Embryonic facial prominence (tissue), 1 donor: ENCODE measurements around the gene PDLIM3.

ENCODE experiments used
- DNase-seq: peaks from one replicate; pipeline ENCODE4 v3.0.0-alpha.2; 2016; ENCODE audit errors: extremely low spot score

Gene PDLIM3

DNA sequence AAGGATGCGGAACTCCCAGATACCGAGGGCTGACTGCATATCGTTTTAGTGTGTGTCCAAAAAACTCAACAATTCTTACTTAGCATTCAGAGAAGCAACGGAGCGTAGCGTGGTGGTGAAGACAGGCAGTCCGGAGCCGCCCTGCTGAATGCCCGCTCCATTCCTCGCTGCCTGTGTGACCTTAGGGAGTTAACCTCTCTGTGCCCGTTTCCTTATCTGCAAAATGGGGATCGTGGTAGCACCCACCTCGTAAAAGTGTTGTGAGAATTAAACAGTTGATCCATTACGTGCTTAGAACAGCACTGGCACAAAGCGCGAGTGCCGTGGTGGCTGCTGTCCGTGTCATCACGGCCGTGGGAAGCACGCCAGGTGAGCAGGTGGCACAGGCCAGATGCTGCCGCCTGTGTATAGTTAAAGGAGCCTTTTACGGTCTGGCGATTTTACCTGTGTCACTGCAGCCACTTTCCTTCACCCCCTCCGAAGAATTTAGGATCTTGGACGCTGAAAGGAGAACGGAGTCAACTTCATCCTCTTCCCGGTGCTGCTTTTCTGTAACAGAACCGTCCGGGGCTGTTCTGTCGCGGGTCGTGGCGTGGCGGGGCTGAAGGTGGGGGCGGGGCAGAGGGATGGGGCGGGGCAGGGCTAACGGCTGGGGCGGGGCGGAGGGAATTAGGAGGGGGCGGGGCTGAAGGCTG is 64.7 kb downstream of the PDLIM3 start:
- DNase-seq: no peak

DNA sequence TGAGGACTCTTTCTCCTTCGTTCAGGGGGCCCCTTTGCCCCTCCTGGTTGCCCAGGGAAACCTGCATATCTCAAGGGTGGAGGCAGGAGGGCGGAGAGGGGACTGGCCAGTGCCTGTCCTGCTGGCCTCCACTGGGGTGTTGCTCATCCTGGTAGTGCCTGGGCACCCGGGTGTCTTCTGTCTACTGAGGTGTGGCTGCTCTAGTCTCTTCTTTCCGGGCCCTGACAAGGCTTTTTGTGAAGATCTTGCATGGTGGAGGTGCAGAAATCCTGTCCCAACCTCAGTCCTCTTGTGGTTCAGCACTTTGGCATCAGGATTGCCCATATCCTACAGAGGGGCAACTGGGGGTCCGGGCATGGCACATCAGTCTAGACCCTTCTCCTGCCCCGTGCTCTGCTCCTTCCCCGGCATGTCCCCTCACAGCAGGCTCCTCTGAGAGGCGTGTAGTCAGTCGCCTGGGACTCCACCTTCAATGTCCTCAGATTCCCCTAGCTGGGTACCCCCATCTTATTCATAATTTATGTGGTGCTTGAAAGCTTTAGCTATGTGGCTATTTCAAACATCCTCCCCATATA is 65.6 kb downstream of the PDLIM3 start:
- no peak for DNase-seq

DNA sequence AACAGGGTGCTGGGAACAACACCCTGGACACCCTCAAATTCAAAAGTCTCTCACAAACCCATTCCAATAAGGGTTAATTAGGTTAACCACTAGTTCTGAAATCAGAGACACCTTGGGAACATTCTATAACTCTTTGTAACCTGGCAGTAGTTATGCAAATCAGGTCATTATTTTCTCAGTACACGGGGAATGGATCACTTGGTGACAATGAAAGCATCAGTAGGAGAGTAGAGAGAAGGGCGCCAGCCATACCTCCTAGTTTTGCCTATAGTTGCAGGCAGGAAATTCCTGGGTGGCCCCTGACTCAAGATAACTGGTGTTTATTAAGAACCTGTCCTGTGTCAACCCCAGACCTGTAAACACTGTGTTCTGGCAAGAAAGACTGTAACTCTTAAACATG is 66.3 kb downstream of the PDLIM3 start:
- no peak for DNase-seq

DNA sequence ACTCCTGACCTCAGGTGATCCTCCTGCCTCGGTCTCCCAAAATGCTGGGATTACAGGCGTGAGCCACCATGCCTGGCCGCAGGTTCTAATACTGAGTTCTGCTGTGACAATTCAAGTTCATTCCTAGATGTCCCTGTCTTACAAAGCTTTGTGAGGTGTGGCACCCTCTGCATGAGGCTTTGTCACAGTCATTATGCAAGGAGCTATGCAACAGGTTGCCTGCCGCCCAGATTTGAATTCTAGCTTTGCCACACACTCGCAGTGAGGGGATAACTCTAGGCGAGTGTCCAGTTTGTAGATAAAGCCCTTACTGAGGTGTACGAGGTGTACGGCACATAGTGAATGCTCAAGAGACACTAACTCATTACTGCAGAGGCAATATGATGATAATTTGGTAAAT is 67.3 kb downstream of the PDLIM3 start:
- DNase-seq: no peak

GRCh38 chr4:185467101-185467500 is 68.2 kb downstream of the PDLIM3 start:
- no peak for DNase-seq

- DNase-seq: no peak
These were observed 69.6 kb downstream of the PDLIM3 start for GRCh38 chr4:185465707-185466106.

DNA sequence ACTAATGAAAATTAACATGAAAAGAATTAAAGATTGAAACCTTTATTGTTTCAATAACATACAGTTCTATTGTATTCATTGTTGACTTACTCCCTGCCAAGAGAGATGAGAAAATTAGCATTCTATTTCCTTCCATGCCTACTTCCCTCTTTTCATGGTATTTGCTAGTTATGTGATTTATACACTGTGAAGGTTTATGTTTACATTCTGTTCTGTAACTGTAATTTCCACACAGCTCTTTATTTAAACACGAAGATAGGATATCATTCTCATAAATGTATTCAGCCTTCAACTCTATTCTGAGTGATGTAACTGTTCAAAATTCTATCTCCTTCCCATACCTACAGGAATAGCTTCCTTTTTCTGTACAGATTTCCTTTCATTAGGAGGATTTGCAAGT is 70.4 kb downstream of the PDLIM3 start:
- DNase-seq: no peak

DNA sequence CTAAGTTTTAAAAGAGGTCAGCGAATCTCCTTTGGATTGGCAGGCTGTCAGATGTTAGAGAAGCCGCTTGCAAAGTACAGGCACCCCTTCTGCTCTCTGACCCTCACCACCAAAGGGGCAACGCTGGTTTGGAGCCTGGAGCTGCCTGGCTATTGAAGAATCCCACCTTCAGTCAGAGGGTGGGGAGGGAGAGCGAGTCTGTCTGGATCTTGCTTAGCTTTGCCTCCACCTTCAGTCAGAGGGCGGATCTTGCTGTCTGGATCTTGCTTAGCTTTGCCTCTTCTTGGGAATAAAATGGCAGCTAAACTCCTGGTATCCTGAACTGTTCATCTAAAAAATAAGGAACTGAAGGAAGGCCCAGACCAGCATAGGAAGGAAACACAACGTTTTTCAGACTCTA is 71.1 kb downstream of the PDLIM3 start:
- no peak for DNase-seq

DNA sequence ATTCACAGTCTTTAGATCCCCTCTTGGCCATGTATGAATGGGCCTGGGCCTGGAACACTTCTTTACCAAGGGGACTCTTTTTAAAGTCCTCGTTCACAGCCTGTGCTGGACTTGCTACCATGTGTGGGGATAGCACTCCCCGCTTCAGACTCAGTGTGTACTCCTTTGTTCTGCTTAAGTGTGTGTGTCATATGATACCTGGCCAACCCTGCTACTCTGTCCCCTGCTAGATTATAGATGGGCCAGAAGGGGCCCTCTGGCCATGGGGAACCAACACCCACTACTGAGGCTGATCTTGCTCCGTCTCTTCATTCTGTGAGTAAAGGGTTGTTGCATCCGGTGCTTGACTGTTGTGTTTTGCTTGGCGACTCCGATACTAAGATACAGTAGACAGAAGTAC is 71.8 kb downstream of the PDLIM3 start:
- DNase-seq: no peak

- DNase-seq: no peak
These were observed 73.7 kb downstream of the PDLIM3 start for GRCh38 chr4:185461565-185461964.

GRCh38 chr4:185457136-185457535 is 78.2 kb downstream of the PDLIM3 start:
- DNase-seq: no peak

GRCh38 chr4:185456131-185456530 is 79.2 kb downstream of the PDLIM3 start:
- DNase-seq: no peak
